ENCODE measurements around the gene HOXA11. TPM values are rescaled to one million over a fixed set of nuclear protein-coding genes. Genes with fewer than 3 reads are reported as not detected.

HOXA11 gene
- total and polyA plus RNA-seq, 2 of the 4 experiments (the other 2 are of a cell fraction), result 0.05 TPM; not detected in 1

GRCh38 chr7:27145165-27145913 is 39.7 kb downstream of the HOXA11 start:
- intact Hi-C loops (cut with micrococcal nuclease) (loop anchor here (5.0 kb wide), 1 partner anchor 1053 kb away; no protein-coding TSS in a partner anchor), dilution Hi-C loops (cut with HindIII; ENCODE audit: low sequenced_read_pairs, unreplicated experiment) (no loop called here), in situ Hi-C loops (cut with MboI; ENCODE audit: low sequenced_read_pairs) (loop anchor here (10.0 kb wide), 1 partner anchor 951 kb away; no protein-coding TSS in a partner anchor)
- Histone ChIP-seq H3K9me3 (ENCODE audit: control insufficient read depth, insufficient read depth, low read length) (no peaks in the 10 kb centered on the region), H3K79me1 (ENCODE audit: low read depth in 1 of 2, low read length in 2 of 2) (peaks cover 9 to 34% of the 10 kb centered on the region in 2 experiments; a peak in 3 of 4 replicates), H3K9ac (ENCODE audit: low read depth, low read length) (peak overlapping the region; percentile 87), H2BK120ac (ENCODE audit: low read depth, low read length) (peak overlapping the region; percentile 73), H4K5ac (ENCODE audit: low read depth, low read length) (peak overlapping the region; percentile 76), H3K4ac (ENCODE audit: low read depth, low read length) (peak overlapping the region; percentile 79), H3K27ac (ENCODE audit: insufficient read depth, low read length) (peak overlapping the region; percentile 80), H3K4me2 (ENCODE audit: low read depth, low read length) (peak overlapping the region; percentile 83), H2BK20ac (ENCODE audit: low read depth, low read length) (peak overlapping the region; percentile 30; the same call in 1 of the 2 replicates), H4K91ac (ENCODE audit: insufficient read depth, low read depth, low read length) (peak overlapping the region; percentile 76), H3K56ac (ENCODE audit: extremely low read depth, insufficient read depth, low read length) (peak overlapping the region; percentile 22; the same call in 1 of the 2 replicates), H3K27me3 (ENCODE audit: control insufficient read depth, insufficient read depth, low read length) (no peaks in the 10 kb centered on the region), H3K9me1 (ENCODE audit: insufficient read depth, low read length) (no peaks in the 10 kb centered on the region), H2BK5ac (ENCODE audit: low read depth, low read length, poor library complexity, severe bottlenecking) (peak overlapping the region; percentile 66), H2AK9ac (replicated peaks; ENCODE audit: low read depth, low read length, poor library complexity) (peak overlapping the region; percentile 69), H3K4me1 (ENCODE audit: control insufficient read depth, insufficient read depth, low read length) (peaks cover 18% of the 10 kb centered on the region), H3K36me3 (ENCODE audit: control insufficient read depth, insufficient read depth, low read length) (peaks cover 9% of the 10 kb centered on the region), H3K4me3 (ENCODE audit: insufficient read depth, low read depth, low read length) (peak overlapping the region; percentile 40), H3K18ac (ENCODE audit: low read depth, low read length) (peak overlapping the region; percentile 77), H3K14ac (replicated peaks; ENCODE audit: low read depth, low read length) (peak overlapping the region; percentile 72), H3K23ac (ENCODE audit: low read depth, low read length) (peak overlapping the region; percentile 47; the same call in 1 of the 2 replicates), H2AFZ (replicated peaks; ENCODE audit: low read length, poor library complexity) (peak overlapping the region; percentile 90), H2BK15ac (ENCODE audit: low read depth, low read length) (peak overlapping the region; percentile 63; the same call in 2 of the 3 replicates), H4K8ac (ENCODE audit: low read depth in 2 of 2, low read length in 2 of 2) (peak overlapping the region; percentile 76 to 84), H4K20me1 (ENCODE audit: insufficient read depth, low read length) (no peaks in the 10 kb centered on the region), H2AK5ac (ENCODE audit: low read depth, low read length) (0 out of 2 replicates have a peak overlapping the region, but pooled peaks have one; percentile 17)
- DNase-seq (no peak), ATAC-seq (ENCODE audit: low read depth) (no peak)
- no peak for TF ChIP-seq SMC3 (IDR thresholded peaks at IDR 0.05; ENCODE audit: low read depth, low read length)
- no peak for TF ChIP-seq MAFK (IDR thresholded peaks at IDR 0.05; ENCODE audit: low read depth, low read length)
- no peak for TF ChIP-seq BHLHE40 (IDR thresholded peaks at IDR 0.05; ENCODE audit: low read depth, low read length)
- TF ChIP-seq POLR2A (IDR thresholded peaks at IDR 0.05; ENCODE audit: low read depth, low read length), result peak; percentile 61
- no peak for TF ChIP-seq RFX5 (IDR thresholded peaks at IDR 0.05; ENCODE audit: low read depth, low read length)
- TF ChIP-seq ELK1 (IDR thresholded peaks at IDR 0.05; ENCODE audit: borderline replicate concordance, low read depth, low read length), result no peak
- CTCF ChIA-PET, result interaction anchor here (1.9 kb wide), 1 partner anchor 34 kb away, joined by 5 read pairs; no protein-coding TSS in a partner anchor
- WGBS, 2 experiments (ENCODE audit: extremely low coverage in 2 of 2, insufficient read length in 1 of 2), result 20% methylated on average over 14 of the region's 47 CpGs; no CpG with 5 or more reads in 1 of the 2 experiments
- no TSS peak for BruUV-seq (replicated peaks)
- POLR2A ChIA-PET (ENCODE audit: unreplicated experiment), result no interaction called here

Measured in IMR-90 (cell line).